ENCODE results near the gene GUK1.

DNA sequence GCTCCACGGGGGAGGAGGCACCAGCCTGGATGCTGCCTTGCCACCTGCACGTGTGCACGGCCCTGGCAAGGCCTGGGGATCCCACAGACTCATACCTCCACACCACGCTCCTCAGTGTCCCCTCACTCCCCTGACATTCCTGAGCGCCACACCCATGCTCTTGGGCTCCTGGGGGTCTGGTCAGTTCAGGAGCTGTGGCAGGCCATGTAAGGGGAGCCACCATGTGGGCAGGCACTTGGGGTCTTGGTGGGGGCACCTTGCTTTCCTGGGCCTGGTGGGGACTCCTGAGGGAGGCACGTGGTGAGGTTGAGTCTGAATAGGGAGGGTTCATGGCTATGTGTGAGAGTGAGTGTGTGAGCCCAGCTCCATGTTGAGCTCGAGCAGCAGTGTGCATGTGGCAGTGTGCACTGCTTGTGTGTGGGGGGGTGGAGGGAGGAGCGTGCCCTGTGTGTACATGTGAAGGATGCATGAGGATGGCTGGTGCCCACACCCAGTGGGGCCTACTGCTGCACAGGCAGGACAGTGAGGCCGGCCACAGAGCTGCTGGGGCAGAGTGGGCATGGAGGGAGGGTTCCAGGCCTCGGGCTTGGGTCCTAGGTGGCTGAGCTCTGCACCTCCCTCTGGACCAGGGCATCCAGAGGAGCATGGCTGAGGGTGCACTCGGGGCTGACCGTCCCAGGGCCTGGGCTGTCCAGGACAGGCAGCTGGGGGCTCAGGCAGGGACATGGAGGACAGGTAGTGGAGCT, 11.3 kb downstream of the GUK1 start:
- TF ChIP-seq, protein P1, sequence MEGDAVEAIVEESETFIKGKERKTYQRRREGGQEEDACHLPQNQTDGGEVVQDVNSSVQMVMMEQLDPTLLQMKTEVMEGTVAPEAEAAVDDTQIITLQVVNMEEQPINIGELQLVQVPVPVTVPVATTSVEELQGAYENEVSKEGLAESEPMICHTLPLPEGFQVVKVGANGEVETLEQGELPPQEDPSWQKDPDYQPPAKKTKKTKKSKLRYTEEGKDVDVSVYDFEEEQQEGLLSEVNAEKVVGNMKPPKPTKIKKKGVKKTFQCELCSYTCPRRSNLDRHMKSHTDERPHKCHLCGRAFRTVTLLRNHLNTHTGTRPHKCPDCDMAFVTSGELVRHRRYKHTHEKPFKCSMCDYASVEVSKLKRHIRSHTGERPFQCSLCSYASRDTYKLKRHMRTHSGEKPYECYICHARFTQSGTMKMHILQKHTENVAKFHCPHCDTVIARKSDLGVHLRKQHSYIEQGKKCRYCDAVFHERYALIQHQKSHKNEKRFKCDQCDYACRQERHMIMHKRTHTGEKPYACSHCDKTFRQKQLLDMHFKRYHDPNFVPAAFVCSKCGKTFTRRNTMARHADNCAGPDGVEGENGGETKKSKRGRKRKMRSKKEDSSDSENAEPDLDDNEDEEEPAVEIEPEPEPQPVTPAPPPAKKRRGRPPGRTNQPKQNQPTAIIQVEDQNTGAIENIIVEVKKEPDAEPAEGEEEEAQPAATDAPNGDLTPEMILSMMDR (IDR thresholded peaks at IDR 0.05; ENCODE audit: poor library complexity, severe bottlenecking), result no peak
- no peak for TF ChIP-seq EZH2 (IDR thresholded peaks at IDR 0.05; ENCODE audit: borderline replicate concordance, insufficient read depth, low read length, poor library complexity, severe bottlenecking)
- no peak for TF ChIP-seq EP300 (conservative IDR thresholded peaks at IDR 0.05; ENCODE audit: poor library complexity, severe bottlenecking)
- TF ChIP-seq POLR2AphosphoS5 (IDR thresholded peaks at IDR 0.05), result no peak
- no peak for TF ChIP-seq MXI1 (conservative IDR thresholded peaks at IDR 0.05; ENCODE audit: poor library complexity, severe bottlenecking)
- no peak for TF ChIP-seq TAF1 (IDR thresholded peaks at IDR 0.05; ENCODE audit: low read depth)
